IPS-11a (cell line): Measurements from ENCODE around the gene HSPB1.
"Not testable (repeated sequence)": the region's sequence is repeated elsewhere in the genome, so short reads cannot be mapped to it uniquely, and the experiment has no call there.

Experiments
- H3K4me3 ChIP-seq: one replicate; pipeline ENCODE4 v1.5.1; 2013; ENCODE audit warnings: low read depth, low read length, control low read depth

HSPB1 gene

DNA sequence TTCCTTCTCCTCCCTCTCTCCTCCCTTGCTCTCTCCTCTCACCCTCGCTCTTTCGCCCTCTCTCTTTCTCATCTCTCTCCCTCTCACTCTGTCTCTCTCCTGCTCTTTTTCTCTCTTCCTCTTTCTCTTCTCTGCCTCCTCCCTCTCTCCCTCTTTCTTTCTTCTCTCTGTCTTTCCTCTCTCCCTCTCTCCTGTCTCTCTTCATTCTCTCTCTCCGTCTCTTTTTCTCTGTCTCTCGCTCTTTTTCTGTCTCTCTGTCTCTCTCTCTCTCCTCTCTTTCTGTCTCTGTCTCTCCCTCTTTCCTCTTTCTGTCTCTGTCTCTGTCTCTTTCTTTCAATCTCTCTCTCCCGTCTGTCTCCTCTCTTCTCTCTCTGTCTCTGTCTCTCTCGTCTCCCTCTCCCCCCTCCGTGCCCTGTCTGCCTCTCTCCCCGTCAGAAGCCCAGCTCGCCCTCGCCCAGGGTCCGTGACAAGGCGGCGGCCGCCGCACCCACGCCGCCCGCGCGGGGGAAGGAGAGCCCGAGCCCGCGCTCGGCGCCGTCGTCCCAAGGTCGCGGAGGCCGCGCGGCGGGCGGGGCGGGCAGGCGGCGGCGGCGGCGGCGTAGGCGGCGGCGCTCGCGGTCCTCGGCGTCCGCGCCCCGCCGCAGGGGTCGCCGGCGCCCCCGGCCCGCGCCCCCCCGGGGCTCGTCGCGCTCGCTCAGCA lies 21.3 kb upstream of the HSPB1 start:
- H3K4me3 ChIP-seq = peak overlapping the region; percentile 14

DNA sequence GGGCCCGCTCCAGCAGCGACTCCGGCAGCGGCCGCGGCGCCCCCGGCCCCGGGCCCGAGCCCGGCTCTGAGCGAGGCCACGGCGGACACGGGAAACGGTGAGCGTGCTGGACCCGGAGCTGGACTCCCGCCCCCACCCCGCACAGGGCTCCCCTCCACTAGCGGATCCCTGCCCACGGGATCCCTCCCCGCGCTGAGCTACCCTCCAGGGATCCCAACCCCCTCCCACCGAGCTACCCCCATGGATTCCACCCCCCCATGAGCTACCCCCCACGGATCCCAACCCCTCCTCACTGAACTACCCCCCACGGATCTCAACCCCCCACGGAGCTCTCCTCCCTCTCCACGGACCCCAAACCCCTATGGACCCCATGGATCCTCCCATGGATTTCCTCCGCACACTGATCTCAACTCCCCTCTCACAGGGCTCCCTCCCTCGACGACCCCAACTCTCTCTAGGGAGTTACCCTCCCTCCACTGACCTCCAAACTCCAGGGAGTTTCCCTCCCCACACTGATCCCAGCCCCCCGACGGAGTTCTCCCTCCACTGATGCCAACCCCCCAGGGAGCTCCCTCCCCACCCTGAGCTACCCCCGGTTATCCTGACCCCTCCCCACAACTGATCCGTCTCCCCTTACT lies 20.6 kb upstream of the HSPB1 start:
- peak overlapping the region; percentile 25 for H3K4me3 ChIP-seq

DNA sequence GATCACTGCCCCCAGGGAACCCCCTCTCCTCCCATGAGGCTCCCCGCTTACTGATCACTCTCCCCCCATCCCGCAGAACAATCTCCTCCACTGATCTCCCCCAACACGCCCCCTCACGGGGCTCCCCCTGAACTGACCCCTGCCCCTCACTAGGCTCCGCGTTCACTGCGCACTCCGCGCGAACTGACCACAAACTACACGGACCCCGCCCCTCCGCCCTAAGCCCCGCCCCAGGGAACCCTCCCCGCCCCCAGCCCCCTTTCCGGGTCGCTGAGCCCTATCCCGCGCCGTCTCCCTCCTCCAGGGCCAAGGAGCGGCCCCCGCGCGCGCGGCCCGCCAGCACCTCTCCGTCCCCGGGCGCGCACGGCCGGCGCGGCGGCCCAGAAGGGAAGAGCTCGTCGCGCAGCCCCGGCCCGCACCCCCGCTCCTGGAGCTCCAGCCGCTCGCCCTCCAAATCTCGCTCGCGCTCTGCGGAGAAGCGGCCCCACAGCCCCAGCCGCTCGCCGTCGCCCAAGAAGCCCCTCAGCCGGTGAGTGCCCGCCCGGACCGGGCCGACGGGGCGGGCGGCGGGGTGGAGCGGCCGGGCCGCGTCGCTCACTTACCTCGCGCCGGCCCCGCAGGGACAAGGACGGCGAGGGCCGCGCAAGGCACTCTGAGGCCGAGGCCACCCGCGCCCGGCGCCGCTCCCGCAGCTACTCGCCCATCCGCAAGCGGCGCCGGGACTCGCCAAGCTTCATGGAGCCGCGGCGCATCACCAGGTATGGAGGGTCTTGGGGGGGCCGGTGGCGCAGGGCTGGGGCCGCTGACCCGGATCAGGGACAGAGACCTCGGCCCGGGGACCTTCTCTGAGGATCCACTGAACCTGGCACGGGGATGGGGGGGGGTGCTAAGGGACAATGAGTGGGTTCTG lies 19.9 kb upstream of the HSPB1 start:
- H3K4me3 ChIP-seq = peak overlapping the region; percentile 47

DNA sequence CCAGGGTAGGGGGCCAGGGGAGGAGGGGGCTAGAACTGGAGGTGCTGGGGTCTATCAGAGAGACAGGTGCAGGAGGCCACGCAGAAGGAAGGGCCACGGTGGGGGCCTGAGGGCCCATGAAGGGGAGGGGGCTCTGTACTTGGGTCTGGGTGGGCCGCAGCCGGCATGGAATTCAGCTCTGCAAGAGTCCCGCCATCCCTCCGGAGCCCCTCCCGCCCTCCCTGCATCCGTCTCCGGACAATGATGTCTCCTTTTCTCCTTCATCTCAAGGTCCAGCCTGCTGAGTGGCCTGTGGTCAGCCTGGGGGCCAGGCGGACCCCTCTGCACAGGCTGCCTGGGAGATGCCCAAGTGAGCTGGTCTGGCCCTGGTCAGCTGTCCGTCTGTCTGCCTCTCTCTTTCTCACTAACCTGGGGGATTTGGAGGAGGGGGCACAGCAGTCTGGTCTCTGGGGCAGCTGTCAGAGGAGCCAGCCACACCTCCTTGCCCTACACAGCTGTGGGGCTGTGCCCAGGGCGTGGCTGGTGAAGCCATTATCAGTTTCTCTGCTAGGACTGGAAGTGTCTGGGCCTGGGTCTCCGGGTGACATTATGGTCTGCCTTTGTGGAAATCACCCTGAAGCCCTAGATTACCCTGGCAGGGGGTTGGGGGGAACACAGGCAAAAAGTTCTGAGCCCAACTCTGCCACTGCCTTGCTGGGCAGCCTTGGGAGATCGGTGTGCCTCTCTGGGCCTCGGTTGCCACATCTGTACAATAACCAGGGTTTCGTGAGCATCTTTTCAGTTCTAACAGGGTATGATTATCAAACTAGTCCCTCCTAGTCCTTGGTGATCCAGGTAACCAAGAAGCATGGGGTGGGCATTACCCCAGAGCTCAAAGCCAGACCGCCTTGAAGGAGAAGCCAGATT lies 19.0 kb upstream of the HSPB1 start:
- H3K4me3 ChIP-seq = peak overlapping the region; percentile 47

DNA sequence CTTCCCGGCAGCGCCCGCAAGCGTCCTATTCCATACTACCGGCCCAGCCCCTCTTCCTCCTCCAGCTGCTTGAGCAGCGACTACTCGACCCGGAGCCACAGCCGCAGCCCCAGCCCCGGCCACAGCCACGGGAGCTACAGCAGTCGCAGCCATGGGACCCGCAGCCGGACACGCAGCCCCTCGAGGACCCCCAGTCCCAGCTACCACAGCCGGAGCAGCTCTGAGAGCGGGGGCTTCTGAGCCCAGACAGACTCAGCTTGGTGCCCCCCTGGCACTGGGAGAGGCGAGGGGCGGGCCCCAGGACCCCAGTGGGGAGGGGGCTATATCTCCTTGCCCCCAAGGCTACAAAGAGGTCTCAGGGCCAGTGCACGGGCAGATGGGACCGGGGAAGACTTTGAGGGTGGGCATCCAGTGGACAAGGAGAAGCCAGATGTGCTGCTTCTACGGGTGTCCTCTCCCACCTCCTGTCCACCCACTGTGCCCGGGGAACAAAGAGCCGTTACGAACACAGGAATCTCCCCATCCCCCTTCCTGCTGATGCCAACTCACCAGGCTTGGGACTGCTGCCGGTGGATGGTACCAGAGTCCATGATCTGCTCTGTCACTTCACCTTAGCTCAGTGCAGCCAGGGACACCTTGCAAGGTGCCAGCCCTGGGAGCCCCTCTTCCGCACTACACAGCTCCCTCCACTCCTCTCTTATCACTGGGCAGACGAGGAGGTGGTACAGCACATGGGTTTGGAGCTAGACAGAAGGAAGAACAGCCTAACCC lies 16.7 kb upstream of the HSPB1 start:
- H3K4me3 ChIP-seq = no peak overlapping the region

DNA sequence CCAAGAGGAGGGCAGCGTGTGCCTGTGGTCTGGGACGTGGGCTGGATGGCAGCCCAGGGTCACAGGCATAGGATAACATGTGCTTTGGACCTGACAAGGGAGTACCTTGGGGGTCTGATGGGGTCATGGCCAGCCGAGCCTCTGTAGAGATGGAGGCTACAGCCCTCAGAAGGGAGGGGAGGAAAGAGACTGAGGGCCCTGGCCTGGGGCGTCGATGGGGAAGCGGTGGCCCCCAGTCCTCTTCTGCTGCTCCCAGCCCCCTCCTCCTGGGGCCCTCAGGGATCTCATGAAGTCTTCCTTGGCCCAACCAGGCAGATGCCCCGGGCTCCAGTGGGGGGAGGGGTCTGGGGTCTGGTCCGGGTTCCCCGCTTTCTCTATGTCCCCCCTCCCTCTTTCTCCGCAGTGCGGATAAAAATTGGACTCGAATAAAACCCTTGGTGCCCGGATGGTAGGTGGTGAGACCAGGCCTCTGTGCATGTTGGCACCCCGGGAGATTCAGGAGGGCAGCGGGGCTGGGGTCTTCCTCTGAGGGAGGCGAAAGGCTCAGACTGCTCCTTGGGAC lies 15.6 kb upstream of the HSPB1 start:
- H3K4me3 ChIP-seq = no peak overlapping the region

DNA sequence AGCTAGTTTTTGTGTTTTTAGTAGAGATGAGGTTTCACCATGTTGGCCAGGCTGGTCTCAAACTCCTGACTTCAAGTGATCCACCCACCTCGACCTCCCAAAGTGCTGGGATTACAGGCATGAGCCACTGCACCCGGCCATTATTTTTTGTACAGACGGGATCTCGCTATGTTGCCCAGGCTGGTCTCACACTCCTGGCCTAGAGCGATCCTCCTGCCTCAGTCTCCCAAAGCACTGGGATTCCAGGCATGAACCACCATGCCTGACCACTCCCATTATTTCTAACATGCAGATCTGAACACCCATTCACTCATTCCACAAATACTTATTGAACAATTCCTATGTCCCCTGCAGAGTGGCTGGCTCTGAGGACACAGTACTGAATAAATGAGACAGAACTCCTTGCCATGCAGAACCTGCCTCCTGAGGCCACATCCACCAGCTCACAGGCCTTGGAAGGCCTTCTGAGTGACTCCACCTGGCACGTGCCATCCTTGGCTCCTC lies 11.6 kb upstream of the HSPB1 start:
- H3K4me3 ChIP-seq = not testable (repeated sequence)

DNA sequence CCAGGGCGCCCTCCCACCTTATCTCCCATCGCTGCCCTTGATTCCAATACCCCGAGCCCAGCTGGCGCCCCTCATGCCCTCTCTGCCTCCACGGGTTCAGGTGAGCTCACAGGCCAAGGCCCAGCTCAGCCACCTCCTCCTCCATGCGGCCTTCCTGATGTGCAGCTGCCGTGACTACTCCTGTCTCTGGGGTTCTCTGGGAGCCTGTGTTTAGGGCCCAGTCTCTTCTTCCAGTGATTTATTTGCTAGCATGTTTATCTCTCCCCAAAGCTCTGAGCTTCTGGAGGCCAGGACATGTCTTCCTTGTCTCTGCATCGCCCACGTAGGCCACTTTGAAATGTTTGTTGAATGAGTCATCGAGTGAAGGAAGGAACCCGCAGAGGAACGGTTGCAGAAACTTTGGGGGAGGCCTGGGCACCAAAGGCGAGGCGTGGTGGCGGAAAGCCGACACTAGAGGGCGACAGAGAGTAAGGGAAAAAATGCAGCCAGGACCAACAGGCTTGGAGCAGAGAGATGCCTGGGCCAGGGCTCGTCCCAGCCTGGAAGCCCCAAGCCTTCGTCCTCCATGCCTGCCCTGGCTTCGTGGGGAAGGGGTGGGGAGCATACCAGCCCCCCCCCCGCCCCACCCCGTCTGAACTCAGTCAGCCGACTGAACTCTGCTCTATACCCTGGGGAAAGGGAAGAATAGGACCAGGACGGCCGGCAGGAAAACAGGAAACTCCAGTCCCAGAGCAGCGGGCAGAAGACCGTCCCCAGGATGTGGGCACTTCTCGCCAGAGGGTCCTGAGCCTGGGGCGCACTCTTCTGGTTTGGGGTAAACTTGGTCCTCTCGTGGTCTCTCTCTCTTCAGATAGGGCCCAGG lies 10.9 kb upstream of the HSPB1 start:
- no peak overlapping the region for H3K4me3 ChIP-seq

DNA sequence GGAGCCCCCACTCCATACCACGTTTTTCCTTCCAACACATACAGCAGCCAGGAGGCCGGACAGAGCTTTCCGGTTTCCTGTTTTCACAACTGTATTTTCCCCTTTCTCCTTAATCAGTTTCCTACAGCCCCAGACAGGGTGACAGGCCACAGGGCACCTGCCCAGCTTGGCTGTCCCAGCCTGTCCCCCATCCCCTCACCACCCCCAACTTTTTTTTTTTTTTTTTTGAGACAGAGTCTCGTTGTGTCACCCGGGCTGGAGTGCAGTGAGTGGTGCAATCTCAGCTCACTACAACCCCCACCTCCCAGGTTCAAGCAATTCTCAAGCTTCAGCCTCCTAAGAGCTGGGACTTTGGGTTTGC lies 10.3 kb upstream of the HSPB1 start:
- H3K4me3 ChIP-seq = no peak overlapping the region

DNA sequence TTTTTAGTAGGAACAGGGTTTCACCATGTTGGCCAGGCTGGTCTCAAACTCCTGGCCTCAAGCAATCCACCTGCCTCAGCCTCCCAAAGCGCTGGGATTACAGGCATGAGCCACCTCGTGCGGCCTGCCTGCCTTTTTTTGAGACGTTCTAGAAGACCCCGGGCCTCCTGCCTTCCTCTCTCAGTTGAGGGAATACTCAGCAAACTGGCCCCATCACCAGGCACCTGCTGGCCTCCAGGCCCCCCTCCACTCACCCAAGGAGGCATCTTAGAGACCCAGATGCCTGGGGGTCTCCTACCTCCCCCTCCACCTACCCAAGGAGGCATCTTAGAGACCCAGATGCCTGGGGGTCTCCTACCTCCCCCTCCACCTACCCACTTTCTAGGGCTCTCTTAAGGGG lies 9.6 kb upstream of the HSPB1 start:
- not testable (repeated sequence) for H3K4me3 ChIP-seq

DNA sequence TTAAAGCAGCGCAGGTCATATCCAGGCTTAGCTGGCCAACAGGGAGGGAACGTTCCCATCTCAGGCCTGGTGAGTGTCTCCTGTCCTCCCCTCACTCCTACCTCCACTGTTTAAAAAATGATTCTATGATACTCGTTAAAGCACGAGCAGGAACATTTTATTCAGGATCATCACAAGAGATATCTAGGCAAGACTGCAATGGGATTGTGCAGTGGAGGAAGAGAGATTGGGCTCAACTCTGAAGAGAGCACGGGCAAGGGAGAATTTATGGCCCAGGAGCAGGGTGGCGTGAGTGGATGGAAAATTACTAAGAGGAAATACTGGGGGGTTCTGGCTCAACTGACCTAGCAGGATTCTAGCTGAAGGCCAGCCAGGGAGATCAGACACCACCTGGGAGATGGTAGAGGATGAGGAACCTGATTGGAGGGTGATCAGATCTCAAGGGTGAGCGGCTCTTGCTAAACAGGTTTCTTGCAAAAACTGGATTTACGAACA lies 9.0 kb upstream of the HSPB1 start:
- H3K4me3 ChIP-seq = no peak overlapping the region

DNA sequence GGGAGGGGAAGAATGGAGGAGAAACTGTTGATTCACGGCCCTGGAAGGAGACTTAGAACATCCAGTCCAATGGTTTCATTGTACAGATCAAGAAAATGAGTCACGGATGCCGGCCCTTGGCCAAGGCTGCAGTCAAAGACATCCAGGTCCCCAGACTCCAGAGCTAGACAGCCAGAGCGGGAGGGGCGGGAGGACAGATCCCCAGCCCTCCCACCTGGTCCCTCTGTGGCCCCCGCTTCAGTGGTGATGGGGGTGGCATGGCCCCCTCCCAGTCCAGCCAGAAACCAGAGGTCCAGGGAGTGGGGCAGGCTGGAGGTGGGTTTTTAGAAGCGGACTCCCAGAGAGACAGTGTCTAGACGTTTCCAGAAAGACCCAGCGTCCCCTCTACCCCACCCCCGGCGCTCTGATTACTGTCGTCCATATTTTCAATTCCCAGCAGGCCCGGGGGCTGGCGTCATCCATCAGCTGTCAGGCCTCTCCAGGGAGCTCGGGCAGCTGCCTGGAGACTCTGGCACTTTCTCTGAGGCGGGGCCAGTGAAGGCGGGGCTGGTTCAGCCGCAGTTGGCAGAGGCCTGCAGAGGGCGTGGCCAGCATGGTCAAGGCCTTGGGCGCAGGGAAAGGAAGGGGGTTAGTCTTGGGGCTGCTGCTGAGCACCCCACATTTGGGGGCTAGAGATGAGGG lies 8.0 kb upstream of the HSPB1 start:
- H3K4me3 ChIP-seq = no peak overlapping the region

DNA sequence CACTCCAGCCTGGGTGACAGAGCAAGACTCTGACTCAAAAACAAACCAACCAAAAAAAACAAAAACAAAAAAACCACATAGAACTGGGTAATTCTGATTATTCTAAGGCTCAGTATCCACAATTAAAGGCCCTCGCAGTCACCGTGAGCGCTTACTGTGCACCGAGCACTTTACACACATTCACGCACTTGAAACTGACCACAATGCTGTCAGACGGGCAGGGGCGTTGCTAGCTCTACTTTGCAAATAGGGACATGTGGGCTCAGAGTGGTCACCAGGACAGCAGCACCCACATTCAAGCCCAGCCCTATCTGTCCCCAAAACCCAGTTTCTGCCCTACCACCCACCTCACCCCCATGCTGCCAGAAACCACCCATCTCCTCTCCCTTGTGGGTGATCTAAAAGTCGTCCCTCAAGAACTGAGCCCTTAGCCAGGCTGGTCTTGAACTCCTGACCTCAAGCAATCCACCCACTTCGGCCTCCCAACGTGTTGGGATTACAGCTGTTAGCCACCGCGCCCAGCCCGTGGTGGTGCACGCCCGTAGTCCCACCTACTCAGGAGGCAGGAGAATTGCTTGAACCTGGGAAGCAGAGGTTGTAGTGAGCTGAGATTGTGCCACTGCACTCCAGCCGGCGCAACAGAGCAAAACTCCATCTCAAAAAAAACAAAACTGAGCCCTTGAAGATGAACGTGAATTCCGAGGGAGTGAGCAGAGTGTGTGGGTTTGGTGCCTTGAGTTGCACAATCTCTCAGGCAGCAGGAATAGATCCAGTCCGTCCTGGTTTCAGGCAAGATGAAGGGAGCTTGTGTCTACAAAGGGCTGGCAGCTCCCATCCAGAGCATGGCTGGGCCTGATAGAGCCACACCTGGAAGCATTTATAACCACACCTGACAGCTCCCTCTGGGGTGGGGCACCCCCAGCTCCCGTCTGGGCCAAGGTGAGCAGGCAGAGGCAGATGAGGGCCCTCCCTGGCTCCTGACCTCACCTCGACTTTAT lies 5.4 kb upstream of the HSPB1 start:
- H3K4me3 ChIP-seq = no peak overlapping the region

DNA sequence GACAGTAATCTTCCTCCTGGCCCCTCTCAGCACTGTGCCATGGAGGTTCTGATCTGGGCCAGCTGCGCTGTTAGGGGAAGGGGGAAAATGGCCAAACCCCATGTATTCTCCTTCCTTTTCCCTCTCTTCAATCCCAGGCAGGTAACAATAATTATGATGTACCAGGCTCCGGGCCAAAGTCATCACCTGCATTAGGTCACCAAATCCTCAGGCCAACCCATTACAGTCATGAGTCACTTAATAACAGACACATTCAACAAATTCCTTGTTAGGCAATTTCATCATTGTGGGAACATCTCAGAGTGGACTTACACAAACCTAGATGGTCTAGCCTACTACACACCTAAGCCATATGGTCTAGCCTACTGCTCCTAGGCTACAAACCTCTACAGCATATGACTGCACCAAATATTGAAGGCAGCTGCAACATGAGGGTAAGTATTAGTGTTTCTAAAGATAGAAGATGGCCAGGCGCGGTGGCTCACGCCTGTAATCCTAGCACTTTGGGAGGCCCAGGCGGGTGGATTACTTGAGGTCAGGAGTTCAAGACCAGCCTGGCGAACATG lies 2.2 kb upstream of the HSPB1 start:
- H3K4me3 ChIP-seq = no peak overlapping the region

DNA sequence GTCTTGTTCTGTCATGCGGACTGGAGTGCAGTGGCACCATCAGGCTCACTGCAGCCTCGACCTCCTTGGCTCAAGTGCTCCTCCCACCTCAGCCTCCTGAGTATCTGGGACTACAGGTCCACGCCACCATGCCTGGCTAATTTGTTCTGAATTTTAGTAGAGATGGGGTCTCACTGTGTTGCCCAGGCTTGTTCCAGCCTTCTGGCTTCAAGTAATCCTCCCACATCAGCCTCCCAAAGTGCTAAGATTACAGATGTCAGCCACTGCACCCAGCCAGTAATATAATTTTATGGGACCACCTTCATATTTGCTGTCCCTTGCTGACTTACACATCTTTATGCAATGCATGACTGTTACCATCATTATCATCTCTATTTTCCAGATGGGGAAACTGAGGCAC lies 1.5 kb upstream of the HSPB1 start:
- no peak overlapping the region for H3K4me3 ChIP-seq
